DOHH2 (cell line): ENCODE data around the gene GTF2IRD2.
"Not testable (repeated sequence)": the region's sequence is repeated elsewhere in the genome, so short reads cannot be mapped to it uniquely, and the experiment has no call there.

ENCODE experiments used
- EZH2phosphoT487 ChIP-seq: fragments of 200-600 bp; sonication (generic); IDR thresholded peaks from 2 replicates; pipeline ENCODE4 v1.6.1; 2017; ENCODE audit warnings: borderline replicate concordance, mild to moderate bottlenecking, antibody characterized with exemption, low read length, moderate library complexity, mixed read lengths
- TF ChIP-seq, protein P1 (sequence below): fragments of 200-600 bp; sonication (generic); IDR thresholded peaks from one replicate; pipeline ENCODE4 v1.5.1; 2014; ENCODE audit warnings: antibody characterized with exemption, mild to moderate bottlenecking, low read depth, low read length; ENCODE audit not compliant: poor library complexity, severe bottlenecking

GRCh38 chr7:74821259-74821658 is 30.1 kb downstream of the GTF2IRD2 start:
- TF ChIP-seq, protein P1, sequence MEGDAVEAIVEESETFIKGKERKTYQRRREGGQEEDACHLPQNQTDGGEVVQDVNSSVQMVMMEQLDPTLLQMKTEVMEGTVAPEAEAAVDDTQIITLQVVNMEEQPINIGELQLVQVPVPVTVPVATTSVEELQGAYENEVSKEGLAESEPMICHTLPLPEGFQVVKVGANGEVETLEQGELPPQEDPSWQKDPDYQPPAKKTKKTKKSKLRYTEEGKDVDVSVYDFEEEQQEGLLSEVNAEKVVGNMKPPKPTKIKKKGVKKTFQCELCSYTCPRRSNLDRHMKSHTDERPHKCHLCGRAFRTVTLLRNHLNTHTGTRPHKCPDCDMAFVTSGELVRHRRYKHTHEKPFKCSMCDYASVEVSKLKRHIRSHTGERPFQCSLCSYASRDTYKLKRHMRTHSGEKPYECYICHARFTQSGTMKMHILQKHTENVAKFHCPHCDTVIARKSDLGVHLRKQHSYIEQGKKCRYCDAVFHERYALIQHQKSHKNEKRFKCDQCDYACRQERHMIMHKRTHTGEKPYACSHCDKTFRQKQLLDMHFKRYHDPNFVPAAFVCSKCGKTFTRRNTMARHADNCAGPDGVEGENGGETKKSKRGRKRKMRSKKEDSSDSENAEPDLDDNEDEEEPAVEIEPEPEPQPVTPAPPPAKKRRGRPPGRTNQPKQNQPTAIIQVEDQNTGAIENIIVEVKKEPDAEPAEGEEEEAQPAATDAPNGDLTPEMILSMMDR: not testable (repeated sequence)
- not testable (repeated sequence) for TF ChIP-seq EZH2phosphoT487
